Measurements from ENCODE around the gene HIF3A.

The HIF3A gene

DNA sequence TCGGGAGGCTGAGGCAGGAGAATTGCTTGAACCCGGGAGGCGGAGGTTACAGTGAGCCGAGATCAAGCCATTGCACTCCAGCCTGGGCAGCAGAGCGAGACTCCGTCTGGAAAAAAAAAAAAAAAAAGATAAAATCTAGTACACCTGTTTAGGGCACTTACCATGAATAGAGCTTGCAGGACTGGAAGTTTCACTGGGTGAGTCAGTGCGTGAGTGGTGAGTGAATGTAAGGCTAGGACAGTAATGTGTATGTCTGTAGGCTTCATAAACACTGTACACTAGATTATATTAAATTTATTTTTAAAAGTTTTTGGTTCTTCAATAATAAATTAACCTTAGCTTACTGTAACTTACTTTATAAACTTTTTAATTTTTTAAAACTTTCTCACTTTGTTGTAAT is 73.0 kb downstream of the HIF3A start:
- TF ChIP-seq, protein P1, sequence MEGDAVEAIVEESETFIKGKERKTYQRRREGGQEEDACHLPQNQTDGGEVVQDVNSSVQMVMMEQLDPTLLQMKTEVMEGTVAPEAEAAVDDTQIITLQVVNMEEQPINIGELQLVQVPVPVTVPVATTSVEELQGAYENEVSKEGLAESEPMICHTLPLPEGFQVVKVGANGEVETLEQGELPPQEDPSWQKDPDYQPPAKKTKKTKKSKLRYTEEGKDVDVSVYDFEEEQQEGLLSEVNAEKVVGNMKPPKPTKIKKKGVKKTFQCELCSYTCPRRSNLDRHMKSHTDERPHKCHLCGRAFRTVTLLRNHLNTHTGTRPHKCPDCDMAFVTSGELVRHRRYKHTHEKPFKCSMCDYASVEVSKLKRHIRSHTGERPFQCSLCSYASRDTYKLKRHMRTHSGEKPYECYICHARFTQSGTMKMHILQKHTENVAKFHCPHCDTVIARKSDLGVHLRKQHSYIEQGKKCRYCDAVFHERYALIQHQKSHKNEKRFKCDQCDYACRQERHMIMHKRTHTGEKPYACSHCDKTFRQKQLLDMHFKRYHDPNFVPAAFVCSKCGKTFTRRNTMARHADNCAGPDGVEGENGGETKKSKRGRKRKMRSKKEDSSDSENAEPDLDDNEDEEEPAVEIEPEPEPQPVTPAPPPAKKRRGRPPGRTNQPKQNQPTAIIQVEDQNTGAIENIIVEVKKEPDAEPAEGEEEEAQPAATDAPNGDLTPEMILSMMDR (IDR thresholded peaks at IDR 0.05; ENCODE audit: poor library complexity, severe bottlenecking): no peak
- H3K27ac ChIP-seq (ENCODE audit: poor library complexity, severe bottlenecking): peak overlapping the region; percentile 97
- H3K4me1 ChIP-seq (ENCODE audit: insufficient read depth, poor library complexity, severe bottlenecking): peaks cover 43% of the 10 kb centered on the region
- H3K36me3 ChIP-seq (ENCODE audit: low read depth): peaks cover 60% of the 10 kb centered on the region
- H3K9me3 ChIP-seq (ENCODE audit: severe bottlenecking): no peaks in the 10 kb centered on the region
- H3K27me3 ChIP-seq (ENCODE audit: insufficient read depth, poor library complexity, severe bottlenecking): no peaks in the 10 kb centered on the region
- DNase-seq (ENCODE audit: low spot score): no peak
- no peak overlapping the region for H3K4me3 ChIP-seq (ENCODE audit: severe bottlenecking)
- no peak for ATAC-seq (ENCODE audit: low read depth)

DNA sequence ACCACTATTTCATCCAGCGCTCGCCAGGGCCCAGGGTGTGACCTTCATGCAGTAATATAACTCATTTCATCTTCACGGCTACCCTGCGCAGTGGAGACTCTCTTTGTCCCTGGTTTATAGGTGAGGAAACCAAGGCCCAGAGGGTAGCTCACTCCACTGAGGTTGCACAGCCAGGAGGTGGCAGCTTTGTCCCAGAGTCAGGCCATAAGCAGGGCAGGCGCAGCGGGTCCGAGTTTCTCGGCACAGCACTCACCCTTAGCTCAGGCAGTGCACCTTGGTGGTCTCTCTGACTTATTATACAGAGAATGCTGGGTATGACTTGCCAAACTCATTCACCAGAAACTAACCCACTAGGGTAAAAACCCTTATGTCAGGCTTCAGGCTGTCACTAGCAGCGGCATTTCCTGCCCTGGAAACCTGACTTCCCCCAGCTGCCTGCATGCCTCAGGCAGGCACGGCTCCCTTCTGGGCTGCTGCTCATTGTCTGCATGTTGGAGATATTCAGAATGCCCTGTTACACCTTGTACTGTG is 74.6 kb downstream of the HIF3A start:
- no peaks in the 10 kb centered on the region for H3K9me3 ChIP-seq (ENCODE audit: severe bottlenecking)
- H3K27me3 ChIP-seq (ENCODE audit: insufficient read depth, poor library complexity, severe bottlenecking): no peaks in the 10 kb centered on the region
- peaks cover 56% of the 10 kb centered on the region for H3K36me3 ChIP-seq (ENCODE audit: low read depth)
- no peak for ATAC-seq (ENCODE audit: low read depth)
- TF ChIP-seq, protein P1 (IDR thresholded peaks at IDR 0.05; ENCODE audit: poor library complexity, severe bottlenecking): no peak
- peaks cover 43% of the 10 kb centered on the region for H3K4me1 ChIP-seq (ENCODE audit: insufficient read depth, poor library complexity, severe bottlenecking)
- peak overlapping the region; percentile 97 for H3K27ac ChIP-seq (ENCODE audit: poor library complexity, severe bottlenecking)
- DNase-seq (ENCODE audit: low spot score): no peak
- no peak overlapping the region for H3K4me3 ChIP-seq (ENCODE audit: severe bottlenecking)

DNA sequence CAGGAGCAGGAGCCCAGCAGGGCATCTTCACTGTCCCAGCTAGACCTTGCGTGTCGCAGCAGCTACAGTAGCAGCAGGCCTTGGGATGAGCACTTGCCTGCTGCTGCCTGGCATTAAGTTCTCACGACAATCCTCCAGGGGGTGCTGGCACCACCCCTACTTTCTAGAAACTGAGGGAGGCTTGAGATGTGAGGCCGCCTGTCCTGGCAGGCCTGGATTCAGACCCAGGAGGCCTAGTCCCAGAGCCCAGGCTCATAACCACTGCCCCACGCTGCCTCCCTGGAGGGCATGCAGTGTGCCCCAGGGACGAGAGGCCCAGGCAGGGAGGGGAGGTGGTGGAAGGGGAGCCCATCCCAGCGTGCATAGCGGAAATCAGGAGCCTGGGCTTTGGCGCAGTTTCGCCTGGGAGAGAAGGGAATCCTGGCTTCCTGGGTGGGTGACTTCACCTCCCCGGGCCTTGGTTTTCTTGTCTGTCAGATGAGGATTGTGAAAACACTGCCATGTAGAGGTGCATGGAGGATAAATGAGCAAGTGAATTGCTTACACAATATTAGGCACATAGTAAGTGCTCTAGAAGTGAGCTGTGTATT is 76.2 kb downstream of the HIF3A start:
- TF ChIP-seq, protein P1 (IDR thresholded peaks at IDR 0.05; ENCODE audit: poor library complexity, severe bottlenecking): peak; percentile 53
- Histone ChIP-seq H3K9me3 (ENCODE audit: severe bottlenecking) (no peaks in the 10 kb centered on the region), H3K4me1 (ENCODE audit: insufficient read depth, poor library complexity, severe bottlenecking) (peaks cover 43% of the 10 kb centered on the region), H3K4me3 (ENCODE audit: severe bottlenecking) (no peak overlapping the region), H3K36me3 (ENCODE audit: low read depth) (peaks cover 58% of the 10 kb centered on the region), H3K27ac (ENCODE audit: poor library complexity, severe bottlenecking) (peak overlapping the region; percentile 97), H3K27me3 (ENCODE audit: insufficient read depth, poor library complexity, severe bottlenecking) (no peaks in the 10 kb centered on the region)
- DNase-seq (ENCODE audit: low spot score) (peak; percentile 65), ATAC-seq (ENCODE audit: low read depth) (peak; percentile 16)

DNA sequence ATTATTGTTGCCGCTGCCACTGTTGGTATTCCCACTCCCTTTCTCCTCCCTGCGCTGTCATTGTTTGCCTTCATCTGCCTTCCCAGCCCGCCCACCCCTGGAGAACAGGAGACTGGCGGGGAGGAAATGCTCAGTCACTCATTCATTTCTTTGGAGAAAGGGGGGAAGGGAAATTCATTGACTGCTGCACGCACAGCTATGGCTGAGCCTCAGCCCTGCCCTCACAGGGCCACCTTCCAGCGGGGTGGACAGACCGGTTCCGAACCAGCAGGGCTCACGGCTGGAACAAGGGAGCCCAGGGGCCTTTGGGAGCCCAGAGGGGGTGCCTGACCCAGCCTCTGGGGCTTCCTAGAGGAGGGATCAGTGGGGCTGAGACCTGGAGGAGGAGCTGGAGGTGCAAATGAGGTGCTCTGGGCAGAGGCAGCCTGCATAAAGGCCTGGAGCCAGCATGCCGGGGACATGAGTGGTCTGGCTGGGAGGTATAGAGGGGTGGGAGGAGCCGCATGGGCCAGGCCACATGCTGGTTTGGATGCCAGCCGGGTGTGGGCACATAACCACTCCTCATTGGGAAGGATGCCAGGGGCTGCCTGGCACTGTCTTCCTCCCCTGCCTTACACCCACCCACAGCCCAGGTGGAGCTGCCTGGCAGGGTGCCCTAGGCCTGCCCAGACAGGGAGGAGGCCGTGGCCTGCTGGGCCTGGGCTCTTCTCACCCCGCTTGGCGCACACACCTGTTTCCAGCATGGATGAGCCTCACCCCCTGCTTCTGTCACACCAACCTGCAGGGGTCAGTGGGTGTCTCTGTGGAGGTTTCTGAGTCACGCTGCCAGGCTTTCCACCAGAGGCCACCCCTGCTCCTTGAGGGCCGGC is 76.9 kb downstream of the HIF3A start:
- Histone ChIP-seq H3K36me3 (ENCODE audit: low read depth) (peaks cover 58% of the 10 kb centered on the region), H3K4me1 (ENCODE audit: insufficient read depth, poor library complexity, severe bottlenecking) (peaks cover 43% of the 10 kb centered on the region), H3K27me3 (ENCODE audit: insufficient read depth, poor library complexity, severe bottlenecking) (no peaks in the 10 kb centered on the region), H3K27ac (ENCODE audit: poor library complexity, severe bottlenecking) (peak overlapping the region; percentile 97), H3K4me3 (ENCODE audit: severe bottlenecking) (no peak overlapping the region), H3K9me3 (ENCODE audit: severe bottlenecking) (no peaks in the 10 kb centered on the region)
- TF ChIP-seq, protein P1 (IDR thresholded peaks at IDR 0.05; ENCODE audit: poor library complexity, severe bottlenecking): peak; percentile 36
- DNase-seq (ENCODE audit: low spot score) (peak; percentile 99), ATAC-seq (ENCODE audit: low read depth) (peak; percentile 87)
